Measurements from ENCODE around the gene MAML2. TPM values are rescaled to one million over a fixed set of nuclear protein-coding genes. Genes with fewer than 3 reads are reported as not detected.

The MAML2 gene
- total RNA-seq, 2 experiments from 2014 or later: 11.8 to 12.5 TPM

- intact Hi-C loops (cut with micrococcal nuclease): no loop called here
- DNase-seq (no peak), ATAC-seq (no peak)
- no peak for TF ChIP-seq CTCF (IDR thresholded peaks at IDR 0.05)
- ChIA-PET CTCF (interaction anchor here (0.9 to 7.7 kb wide), 3 partner anchors 8 to 32 kb away, joined by 3 to 43 read pairs (median 3); partner anchors contain the start of gene MAML2), POLR2A (interaction anchor here (0.7 to 1.8 kb wide), 3 partner anchors 10 to 33 kb away, joined by 3 to 7 read pairs (median 5); no protein-coding TSS in a partner anchor)
- Mint-ChIP-seq H3K27ac (no peak overlapping the region), H3K36me3 (ENCODE audit: low read depth) (peaks cover 14% of the 10 kb centered on the region), H3K4me3 (no peak overlapping the region), H3K4me1 (ENCODE audit: low read depth) (peaks cover 83% of the 10 kb centered on the region), H3K9me3 (no peaks in the 10 kb centered on the region), H3K27me3 (no peaks in the 10 kb centered on the region)
These were observed 33.9 kb downstream of the MAML2 start for GRCh38 chr11:96309016-96309642.

- H3K4me3 Mint-ChIP-seq: peak overlapping the region; percentile 64
- no peak for DNase-seq
- POLR2A ChIA-PET: interaction anchor here (0.6 to 2.3 kb wide), 6 partner anchors 8 to 245 kb away, joined by 3 to 7 read pairs (median 4); partner anchors contain the start of gene MAML2
- H3K36me3 Mint-ChIP-seq (ENCODE audit: low read depth): peaks cover 10% of the 10 kb centered on the region
- TF ChIP-seq CTCF (IDR thresholded peaks at IDR 0.05): no peak
- H3K9me3 Mint-ChIP-seq: no peaks in the 10 kb centered on the region
- peak overlapping the region; percentile 82 for H3K27ac Mint-ChIP-seq
- peak; percentile 9 for ATAC-seq
- CTCF ChIA-PET: interaction anchor here (0.9 to 2.3 kb wide), 5 partner anchors 9 to 35 kb away, joined by 3 to 9 read pairs (median 4); partner anchors contain the start of gene MAML2
- intact Hi-C loops (cut with micrococcal nuclease): no loop called here
- no peaks in the 10 kb centered on the region for H3K27me3 Mint-ChIP-seq
- H3K4me1 Mint-ChIP-seq (ENCODE audit: low read depth): peaks cover 84% of the 10 kb centered on the region
These were observed 35.2 kb downstream of the MAML2 start for GRCh38 chr11:96307776-96308140.

DNA sequence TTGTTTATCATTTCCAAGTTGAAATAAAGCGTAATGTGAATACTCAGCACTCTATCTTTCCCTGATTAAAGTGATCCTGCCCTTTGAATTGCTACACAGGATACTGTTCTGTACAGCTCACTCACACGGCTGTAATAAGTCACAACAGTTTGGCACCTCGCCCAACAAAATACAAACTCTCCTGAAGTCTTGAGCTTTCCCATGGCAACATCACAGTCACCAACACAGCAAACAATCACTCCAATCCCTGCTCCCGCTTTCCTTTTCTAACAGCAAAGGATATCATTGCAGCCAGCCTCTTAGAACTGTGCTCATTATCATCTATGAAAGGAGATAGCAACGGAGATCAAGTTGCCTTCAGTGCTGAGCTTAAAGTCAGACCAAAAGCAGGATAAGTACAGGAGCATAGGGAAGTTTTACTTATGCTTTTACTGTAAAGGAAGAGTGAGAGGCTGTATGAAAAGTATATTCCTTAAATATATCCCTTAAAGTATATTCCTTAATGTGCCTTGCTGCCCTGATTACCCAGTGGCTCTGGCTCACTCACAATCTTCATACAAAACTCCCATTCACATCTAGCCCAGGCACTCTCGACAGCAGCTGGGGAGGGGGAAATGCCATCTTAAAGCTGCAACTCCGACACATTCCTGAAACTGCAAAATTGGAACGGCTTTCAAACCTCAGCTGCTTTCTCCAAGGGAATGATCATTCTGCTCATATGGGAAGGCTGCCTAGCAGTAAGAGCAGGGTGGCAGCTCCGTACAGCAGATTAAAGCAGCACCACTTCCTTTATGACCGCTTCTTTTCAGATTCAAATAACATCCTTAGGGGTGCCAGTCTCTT is 35.8 kb downstream of the MAML2 start:
- Mint-ChIP-seq H3K4me3 (peak overlapping the region; percentile 64), H3K36me3 (ENCODE audit: low read depth) (peaks cover 7% of the 10 kb centered on the region), H3K27ac (peak overlapping the region; percentile 82), H3K27me3 (no peaks in the 10 kb centered on the region), H3K4me1 (ENCODE audit: low read depth) (peaks cover 84% of the 10 kb centered on the region), H3K9me3 (no peaks in the 10 kb centered on the region)
- TF ChIP-seq CTCF (IDR thresholded peaks at IDR 0.05): no peak
- DNase-seq (peak; percentile 48), ATAC-seq (peak; percentile 73)
- intact Hi-C loops (cut with micrococcal nuclease): no loop called here
- POLR2A ChIA-PET: interaction anchor here (0.5 to 2.3 kb wide), 7 partner anchors 15 to 245 kb away, joined by 3 to 7 read pairs (median 3); partner anchors contain the start of gene MAML2
- CTCF ChIA-PET: interaction anchor here (1.1 to 2.3 kb wide), 7 partner anchors 13 to 54 kb away, joined by 3 to 9 read pairs (median 4); partner anchors contain the start of gene MAML2

DNA sequence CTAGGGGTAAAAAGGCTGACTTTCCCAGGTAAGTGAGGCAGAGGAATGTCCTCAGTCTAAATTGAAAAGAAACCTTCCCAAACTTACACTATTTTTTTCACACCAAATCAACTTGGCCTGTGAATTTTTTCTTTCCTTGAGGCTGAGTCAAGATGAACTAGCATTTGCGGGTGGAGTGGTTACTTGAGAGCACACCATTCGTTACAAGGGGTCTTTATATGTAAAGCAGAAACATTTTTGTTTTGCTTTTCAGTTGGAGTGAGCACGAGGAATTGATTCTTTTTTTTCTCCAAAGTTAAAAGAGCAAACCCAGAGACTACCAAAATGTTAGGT is 36.4 kb downstream of the MAML2 start:
- ChIA-PET POLR2A (interaction anchor here (1.1 to 2.3 kb wide), 3 partner anchors 19 to 37 kb away, joined by 3 to 7 read pairs (median 7); partner anchors contain the start of gene MAML2), CTCF (interaction anchor here (1.1 to 2.3 kb wide), 7 partner anchors 19 to 53 kb away, joined by 3 to 9 read pairs (median 4); partner anchors contain the start of gene MAML2)
- TF ChIP-seq CTCF (IDR thresholded peaks at IDR 0.05): no peak
- Mint-ChIP-seq H3K27ac (peak overlapping the region; percentile 82), H3K27me3 (no peaks in the 10 kb centered on the region), H3K4me1 (ENCODE audit: low read depth) (peaks cover 81% of the 10 kb centered on the region), H3K9me3 (no peaks in the 10 kb centered on the region), H3K36me3 (ENCODE audit: low read depth) (peaks cover 7% of the 10 kb centered on the region), H3K4me3 (peak overlapping the region; percentile 64)
- DNase-seq (peak; percentile 17), ATAC-seq (peak; percentile 48)
- intact Hi-C loops (cut with micrococcal nuclease): no loop called here

Data from activated CD8-positive, alpha-beta T cell treated with anti-CD3 and anti-CD28 coated beads for 36 hours (primary cell).